ENCODE results near the gene FATE1. TPM values are rescaled to one million over a fixed set of nuclear protein-coding genes. Genes with fewer than 3 reads are reported as not detected.

FATE1 gene
- total RNA-seq, 4 donors from 2014 or later = not detected

DNA sequence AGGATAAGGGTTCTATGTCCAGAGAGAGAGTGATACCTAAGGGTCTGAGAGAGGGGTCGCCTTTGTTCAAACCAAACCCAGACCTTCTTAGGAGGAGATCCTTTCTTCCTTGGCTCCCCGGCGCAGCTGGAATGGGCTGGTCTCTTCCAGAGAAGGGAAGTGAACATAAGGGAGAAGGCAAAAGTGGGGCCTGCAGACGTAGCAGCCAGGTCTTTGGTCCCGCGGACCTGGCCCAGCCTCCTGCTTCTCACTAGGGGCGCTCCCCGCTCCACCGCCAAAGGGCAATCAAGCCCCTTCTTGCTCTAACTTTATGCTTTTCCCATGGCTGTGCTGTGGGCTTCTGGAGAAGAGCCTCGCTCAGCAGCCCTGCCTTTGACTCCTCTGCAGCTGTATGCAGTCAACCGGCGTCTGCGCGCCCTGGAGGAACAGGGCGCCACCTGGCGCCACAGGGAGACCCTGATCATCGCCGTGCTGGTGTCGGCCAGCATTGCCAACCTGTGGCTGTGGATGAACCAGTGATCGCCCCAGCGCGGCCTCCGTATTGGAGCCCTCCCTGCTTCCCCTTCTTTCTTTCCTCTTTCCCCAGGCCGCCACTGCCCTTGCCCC, 6.5 kb downstream of the FATE1 start:
- TF ChIP-seq CTCF (IDR thresholded peaks at IDR 0.05; ENCODE audit: low read depth) = no peak

- TF ChIP-seq CTCF (IDR thresholded peaks at IDR 0.05; ENCODE audit: low read depth) = no peak
Observed at GRCh38 chrX:151723156-151723760, 7.4 kb downstream of the FATE1 start.

DNA sequence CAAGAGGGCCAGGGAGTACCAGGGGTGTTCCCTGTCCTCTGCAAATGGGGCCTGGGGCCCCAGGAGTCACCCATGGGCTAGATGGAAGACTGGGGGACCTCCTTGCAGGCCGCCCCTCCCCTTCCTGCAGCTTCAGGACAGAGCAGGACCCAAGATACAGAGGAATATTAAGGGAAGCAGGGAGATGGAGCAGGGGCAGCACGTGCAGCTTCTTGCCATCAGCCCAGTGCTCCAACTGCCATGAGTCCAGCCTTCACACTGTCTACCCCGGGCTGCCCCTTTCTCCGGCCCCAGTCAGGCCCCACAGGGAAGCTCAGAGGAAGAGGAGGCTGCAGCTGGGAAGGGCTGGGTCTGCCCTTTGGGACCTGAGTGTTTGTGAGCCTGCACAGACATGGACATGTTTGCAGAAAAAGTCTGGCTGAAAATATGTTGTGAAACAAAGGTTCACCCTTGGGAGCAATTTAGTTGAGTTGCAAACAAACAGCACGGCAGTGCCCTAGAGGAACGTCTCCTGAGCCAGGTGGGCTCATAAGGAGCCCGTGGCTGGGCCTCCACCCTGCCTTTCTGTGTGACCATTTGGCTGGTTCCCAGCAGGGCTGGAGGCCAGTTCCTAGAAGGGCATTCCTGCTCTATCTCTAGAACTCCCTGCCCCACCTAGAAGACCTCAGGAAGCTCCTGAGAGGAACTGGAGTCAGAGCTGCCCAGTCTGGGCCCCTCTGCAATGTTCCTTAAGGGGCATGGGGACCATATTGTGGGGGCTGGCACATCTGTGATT, 8.9 kb downstream of the FATE1 start:
- TF ChIP-seq CTCF (IDR thresholded peaks at IDR 0.05; ENCODE audit: low read depth) = no peak

DNA sequence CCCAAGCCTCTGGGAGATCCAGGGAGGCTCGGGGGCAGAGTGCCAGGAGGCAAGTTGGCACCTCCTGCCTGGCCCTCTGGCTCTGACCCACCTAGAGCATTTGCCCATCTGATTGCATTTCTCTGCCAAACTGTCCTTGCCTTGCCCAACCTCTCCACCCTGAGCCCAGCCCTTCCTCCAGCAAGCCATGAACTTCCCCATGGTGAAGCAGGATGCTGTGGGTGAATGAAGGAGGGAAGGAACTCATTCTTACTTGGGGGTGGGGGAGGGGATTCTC, 9.4 kb downstream of the FATE1 start:
- no peak for TF ChIP-seq CTCF (IDR thresholded peaks at IDR 0.05; ENCODE audit: low read depth)

DNA sequence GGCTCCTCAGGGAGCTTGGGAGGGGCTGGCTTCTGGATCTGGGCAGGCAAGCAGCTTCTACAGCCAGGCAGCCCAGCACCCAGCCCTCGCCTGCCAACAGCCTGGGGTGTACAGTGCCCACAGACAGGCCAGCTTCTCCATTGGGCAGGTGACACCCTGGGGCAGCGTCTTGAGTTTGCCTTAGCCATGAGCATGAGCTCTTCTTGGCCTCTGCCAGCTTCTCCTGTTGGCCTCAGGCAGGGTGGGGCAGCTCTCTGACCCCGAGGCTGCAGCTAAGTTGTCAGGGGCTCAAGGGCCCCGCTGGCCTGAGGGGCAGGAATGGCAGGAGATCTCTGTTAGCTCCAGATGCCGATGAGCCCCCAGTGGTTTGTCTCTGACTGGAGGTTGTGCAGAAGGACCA, 10.9 kb downstream of the FATE1 start:
- no peak for TF ChIP-seq CTCF (IDR thresholded peaks at IDR 0.05; ENCODE audit: low read depth)

- no peak for TF ChIP-seq CTCF (IDR thresholded peaks at IDR 0.05; ENCODE audit: low read depth)
Observed at GRCh38 chrX:151727346-151727745, 11.5 kb downstream of the FATE1 start.

DNA sequence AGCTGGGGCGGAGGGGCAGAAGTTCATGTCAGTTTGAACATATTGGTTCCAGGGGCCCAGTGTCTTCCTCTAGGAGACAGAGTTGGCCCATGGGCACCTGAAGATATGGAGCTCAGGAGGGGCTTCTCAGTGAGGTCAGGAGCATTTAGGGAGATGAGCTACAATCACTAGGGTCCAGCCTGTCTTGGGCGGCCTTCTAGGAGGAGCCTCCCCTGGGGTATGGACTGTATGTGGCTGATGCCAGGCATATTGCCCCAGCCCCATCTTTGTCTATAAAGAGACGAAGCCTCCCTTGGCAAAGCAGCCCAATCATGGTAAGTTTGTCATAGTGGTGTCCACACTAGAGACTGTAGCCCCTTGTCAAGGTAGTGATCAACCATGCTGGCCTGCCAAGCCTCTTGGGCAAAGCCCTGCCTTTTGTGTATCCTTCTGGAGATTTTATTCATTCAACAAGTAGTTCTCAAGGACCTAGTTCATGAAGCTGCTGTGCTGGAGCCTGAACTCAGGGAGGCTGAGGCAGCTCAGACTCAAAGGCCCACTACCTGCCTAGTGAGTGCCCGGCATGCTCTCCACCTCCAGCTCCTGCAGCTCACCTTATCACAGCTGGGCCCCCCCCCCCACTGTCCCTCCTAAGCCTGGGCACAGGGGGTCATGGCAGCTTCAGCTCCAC, 13.4 kb downstream of the FATE1 start:
- no peak for TF ChIP-seq CTCF (IDR thresholded peaks at IDR 0.05; ENCODE audit: low read depth)

Measured in subcutaneous adipose tissue (tissue), 4 donors.